HG03095 (cell line): ENCODE results near the gene ASPSCR1.

Source experiments
- ATAC-seq: cut with Tn5 transposase; IDR thresholded peaks from one replicate; pipeline ENCODE4 v1.9.1; 2021; ENCODE audit warnings: moderate library complexity; ENCODE audit not compliant: unreplicated experiment

The ASPSCR1 gene, protein sequence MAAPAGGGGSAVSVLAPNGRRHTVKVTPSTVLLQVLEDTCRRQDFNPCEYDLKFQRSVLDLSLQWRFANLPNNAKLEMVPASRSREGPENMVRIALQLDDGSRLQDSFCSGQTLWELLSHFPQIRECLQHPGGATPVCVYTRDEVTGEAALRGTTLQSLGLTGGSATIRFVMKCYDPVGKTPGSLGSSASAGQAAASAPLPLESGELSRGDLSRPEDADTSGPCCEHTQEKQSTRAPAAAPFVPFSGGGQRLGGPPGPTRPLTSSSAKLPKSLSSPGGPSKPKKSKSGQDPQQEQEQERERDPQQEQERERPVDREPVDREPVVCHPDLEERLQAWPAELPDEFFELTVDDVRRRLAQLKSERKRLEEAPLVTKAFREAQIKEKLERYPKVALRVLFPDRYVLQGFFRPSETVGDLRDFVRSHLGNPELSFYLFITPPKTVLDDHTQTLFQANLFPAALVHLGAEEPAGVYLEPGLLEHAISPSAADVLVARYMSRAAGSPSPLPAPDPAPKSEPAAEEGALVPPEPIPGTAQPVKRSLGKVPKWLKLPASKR

DNA sequence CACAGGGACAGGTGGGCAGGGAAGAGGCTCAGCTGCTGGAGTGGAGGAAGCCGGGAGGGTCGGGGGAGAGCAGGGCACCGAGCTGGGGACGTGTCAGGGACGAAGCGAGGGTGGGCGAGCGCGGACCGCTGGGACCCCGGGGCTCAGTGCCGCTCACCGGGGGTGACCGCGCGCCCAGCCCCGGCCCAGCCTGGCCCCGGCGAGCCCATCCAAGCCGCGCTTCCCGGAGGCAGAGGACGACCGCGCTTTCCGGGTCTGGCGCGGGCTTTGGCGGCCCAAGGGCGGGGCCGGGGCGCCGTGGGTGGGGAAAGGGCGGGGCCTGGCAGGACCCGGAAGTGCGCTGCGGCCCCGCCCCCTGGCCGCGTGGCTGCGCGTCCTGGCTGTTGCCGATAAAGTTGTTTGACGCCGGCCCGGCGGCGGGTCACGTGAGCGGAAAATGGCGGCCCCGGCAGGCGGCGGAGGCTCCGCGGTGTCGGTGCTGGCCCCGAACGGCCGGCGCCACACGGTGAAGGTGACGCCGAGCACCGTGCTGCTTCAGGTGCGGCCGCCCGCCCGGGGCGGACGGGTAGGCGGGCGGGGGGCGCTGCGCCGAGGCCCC is at the start of gene ASPSCR1:
Gene ASPSCR1 (plus strand): TSS at position 419 of the 598 bp plus-strand sequence. CDS start 18 bp downstream, at position 437.
- ATAC-seq = peak; percentile 82

DNA sequence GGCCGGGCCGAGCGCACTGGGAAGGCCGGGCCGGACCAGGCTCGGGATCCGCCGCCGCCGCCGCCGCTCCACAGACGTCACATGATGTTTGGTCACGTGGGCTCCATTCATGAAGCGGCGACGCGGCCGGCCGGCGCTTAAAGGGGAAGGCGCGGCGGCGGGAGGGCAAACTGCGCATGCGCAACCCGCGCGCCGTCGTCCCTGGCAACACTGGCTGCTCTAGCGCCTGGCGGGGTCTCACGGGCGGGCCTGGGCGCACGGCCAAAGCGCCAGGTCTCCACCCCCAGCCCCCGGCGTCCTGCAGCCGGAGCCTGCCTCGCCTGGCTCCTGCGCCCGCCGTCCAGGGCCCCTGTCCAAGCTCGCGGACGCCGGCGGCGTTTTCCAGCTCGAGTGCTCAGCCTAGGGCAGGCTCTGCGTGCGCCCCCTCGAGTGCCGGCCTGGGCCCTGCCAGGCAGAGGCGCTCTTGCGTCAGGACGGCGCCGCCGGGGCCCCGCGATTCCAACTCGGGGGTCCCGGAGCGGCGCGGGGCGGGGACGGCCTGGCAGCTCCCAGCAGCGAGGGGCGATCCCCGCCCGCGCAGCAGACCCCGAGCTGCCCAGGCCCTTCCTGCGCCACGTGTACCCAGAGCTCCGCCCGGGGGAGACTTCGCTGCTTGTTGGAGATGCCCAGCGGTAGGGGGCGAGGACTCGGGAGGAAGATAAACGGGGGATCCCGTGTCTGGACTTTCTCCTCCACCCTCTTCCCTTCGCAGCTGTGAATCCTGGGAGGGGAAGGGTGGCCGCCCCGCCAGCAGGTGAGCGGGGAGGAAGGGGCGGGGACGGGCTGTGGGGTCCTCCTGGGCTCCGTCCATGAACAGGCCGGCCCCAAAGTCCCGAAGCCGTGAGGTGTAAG is 49.5 kb upstream of the ASPSCR1 start, which contains the start of gene MAFG:
Gene MAFG (minus strand): TSS at position 83 of the 891 bp plus-strand sequence. CDS start 4,550 bp downstream, outside the sequence.
- peak; percentile 43 for ATAC-seq

DNA sequence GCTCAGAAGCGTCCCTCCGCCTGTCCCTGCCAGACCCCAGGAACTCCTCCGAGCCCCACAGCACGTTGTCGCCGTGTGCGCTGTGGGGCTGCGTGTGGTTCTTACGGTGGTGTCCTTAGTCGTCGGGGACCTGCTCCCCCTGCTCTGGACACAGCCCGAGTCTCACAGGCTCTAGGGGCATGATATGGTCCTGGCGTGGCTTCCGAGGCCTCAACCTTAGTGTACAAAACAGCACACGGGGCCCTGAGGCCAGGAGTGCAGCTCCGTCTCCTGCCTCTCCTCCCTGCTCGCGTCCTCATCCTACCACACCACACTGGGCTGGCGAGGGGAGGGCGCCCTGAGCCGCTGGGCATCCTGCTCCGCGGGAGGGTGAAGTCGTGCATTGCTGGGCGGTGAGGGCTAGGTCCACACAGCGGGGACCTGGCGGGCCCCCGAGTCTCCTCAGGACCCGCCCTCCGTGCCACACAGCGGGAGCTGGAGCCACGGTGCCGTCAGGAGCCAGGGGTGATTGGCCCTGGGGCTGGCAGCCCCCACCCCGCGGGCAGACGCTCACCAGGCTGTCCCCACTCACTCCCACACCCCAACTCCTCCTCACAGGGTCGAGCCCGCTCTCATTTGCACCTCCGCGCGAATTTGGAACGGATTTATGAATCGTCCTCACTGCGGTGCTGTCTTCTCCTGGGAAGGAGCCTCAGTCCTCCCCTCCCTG is 48.7 kb upstream of the ASPSCR1 start:
- no peak for ATAC-seq

DNA sequence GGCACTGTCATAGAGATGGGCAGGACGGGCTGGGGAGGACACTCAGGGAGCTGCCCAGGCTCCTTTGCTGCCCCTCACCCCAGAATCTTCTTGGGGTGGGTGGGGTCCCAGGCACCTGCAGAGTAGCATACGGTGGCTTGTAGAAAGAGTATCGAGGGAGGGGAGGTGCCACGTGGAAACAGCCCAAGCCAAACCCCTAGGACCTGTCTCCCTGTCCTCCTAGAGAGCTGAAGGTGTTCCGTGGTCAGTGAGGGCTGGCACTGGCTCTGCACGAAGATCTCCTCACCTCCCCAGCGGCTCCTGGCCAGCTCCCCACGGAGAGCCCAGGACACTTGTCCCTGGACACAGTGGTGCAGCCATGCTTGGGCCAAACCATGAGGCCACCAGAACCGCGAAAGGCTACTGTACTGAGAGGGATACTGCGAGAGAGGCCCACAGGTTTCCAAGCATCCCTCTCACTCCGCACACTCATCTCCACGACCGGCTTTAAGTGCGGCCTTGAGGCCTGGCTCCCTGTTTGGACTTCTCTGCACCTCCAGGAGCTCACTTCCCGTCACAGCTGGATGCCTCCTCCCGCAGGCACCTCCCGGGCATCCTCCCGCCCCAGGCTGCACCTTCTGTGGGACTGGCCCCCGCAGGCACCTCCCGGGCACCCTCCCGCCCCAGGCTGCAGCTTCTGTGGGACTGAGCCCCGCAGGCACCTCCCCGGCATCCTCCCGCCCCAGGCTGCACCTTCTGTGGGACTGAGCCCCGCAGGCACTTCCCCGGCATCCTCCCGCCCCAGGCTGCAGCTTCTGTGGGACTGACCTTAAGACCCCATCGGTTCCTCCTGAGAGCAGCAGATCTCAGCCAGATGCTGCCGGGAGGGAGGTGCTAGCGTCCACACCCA is 47.9 kb upstream of the ASPSCR1 start:
- ATAC-seq = no peak

DNA sequence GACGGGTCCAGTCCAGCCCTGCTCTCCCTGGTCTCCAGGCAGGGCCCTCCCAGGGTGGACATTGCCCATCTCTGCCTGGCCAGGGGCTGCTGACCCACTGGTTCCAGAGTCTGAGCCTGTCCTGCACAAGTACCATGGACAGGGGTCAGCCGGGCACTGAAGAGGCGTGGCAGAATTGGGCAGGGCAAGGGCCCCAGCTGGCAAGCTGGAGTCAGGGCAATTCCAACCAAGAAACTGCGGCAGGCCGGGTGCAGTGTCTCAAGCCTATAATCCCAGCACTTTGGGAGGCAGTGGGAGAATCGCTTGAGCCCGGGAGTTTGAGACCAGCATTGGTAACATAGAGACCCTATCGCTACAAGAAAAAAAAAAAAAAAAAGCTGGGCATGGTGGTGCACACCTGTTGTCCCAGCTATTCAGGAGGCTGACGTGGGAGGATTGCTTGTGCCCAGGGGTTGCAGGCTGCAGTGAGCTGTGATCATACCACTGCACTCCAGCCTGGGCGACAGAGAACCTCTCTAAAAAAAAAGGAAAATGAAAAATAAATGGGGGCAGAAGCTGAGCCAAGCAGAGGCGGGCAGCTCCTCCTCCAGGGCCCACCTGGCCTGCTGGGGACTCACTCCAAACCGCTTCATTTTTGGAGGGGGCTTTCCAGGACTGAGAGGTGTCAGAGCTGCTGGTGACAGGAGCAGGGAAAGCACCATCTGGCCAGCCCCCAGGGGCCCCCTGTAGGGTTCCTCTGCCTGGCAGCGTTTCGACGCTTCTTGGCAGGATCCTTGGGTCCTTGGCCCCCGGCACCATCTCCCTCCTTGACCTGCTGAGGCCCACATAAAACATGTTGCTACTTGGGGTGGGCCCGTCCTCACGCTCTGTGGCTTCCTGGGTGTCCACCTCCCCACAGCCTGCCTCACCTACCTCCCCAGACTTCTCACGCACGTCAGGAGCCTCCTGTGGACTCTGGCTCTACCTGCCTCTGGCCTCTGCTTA is 47.0 kb upstream of the ASPSCR1 start:
- ATAC-seq = no peak

DNA sequence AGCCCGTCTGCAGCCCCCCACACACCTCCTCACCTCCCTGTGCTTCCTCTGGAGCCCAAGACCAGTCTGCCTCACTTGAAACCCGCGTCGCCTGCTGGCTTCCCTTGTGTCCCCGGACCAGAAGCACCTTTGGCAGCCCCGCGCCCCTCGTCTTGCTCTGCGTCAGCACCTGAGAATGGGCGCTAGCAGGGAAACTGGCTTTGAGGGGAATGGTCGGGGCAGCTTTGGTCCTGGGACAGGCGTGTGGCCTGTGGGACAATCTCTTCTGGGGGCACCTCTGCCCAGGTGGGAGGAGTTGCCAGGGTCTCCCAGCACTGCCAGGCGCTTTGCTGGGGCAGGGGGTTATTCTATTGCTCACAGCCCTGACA is 46.3 kb upstream of the ASPSCR1 start:
- no peak for ATAC-seq

DNA sequence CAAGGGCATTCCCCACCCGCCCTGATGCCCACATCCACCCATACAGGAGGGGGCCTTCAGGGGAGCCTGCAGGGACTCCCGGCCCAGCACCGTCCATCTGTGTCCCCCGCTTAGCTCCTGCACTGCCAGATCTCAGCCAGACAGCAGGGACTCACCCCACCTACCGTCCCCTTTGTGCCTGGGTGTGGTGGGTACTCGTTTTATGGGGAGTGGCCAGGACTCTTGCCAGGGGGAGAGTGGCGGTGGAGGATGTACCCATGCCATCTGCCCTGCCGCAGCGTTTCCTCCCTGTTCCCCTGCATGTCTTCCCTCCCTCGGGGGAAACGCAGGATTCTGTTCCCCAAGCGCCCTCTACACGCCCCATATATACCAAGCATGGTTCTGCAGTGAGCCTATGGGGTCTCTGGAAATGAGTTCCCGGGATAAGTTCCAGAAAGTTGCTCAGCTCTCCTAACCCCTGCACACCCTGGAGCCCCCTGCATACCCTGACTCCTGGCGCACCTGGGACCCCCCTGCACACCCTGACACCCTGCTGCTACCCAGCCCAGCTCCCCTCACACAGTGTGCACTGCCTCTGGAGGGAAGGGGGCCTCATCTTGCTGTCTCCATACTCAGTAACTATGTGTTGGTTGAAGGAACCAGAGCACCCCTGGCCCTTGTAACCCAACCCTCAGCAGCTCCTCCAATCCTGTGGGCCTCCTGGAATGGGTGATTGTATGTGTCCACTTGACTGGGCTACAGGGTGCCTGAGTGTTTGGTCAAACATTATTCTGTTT is 45.7 kb upstream of the ASPSCR1 start:
- no peak for ATAC-seq

DNA sequence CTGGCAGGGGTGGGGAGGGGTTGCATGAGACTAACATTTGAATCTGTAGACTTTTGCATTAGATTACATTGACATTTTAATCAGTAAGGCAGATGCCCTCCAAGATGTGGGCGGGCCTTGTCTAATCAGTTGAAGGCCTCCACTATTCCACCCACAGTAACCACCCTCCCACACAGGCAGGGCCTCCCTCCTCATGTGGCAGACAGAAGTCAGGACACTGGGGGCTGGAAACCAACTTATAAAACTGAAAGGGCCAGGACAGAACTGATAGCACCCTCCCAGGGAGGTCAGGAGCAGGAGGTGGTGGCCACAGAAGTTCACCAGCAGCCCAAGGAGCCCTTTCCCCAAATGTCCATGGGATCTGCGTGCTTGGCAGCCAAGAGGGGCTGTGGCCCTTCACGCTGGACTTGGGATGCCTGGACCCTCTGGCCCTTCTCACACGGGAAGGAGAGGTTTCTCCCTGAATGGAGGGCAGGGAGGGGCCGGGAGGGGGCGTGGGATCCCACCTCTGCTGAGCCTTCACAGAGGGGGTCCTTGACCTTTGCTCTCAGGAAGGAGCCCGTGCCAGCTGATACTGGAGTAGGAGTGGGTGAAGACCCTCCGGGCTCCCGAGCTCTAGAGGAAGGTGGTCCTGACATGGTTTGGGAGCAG is 45.0 kb upstream of the ASPSCR1 start:
- no peak for ATAC-seq

DNA sequence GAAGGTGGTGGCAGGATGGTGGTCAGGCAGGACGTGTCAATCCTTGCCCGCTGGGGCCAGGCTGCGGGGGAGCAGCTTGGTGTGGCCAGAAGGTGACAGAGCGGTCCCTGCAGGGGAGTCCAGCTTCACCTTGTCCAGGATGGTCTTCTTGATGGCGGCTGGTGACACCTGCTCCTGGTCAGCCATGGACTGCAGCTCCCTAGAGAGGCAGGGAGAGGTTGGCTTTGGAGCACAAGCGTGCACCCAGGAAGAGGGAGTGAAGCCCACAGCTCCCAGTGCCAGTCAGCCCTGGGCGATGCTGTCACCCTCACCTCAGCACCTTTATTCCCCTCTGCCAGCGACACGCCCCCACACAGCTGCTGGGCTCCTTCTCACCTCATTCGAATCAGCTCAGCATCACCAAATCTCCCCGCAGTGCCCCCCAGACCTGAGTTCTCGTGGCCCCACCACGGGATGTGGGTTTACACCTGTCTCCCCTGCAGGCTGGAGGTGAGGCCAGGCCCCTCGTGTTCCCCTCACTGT is 44.2 kb upstream of the ASPSCR1 start:
- ATAC-seq = no peak

DNA sequence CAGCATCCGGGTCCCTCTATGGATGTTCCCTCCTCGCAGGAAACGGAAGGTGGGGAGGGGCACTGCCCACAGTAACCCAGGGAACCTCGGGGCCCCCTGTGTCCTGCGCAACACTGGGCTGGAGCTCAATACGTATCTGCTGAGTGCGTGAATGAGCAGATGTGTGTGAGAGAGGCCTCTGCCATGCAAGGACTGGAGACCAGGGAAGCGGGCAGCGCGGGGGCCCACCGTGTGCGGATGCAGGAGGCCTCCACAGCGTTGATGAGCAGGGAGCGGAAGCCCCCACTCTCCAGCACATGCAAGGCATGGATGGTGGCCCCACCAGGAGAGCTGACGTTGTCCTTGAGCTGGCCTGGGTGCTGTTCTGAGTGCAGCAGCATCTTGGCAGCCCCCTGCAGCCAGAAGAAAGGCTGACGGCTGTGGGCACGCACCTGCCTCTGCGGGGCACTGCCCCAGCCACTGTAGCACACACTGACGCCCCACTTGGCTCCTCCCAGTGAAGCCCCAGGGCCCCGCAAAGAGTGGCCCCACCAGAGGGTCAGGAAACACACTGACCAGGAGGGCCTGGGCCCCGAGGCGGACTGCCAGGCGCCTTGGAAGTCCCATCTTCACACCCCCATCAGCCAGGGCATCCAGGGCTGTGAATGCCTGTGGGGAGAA is 43.2 kb upstream of the ASPSCR1 start:
- ATAC-seq = no peak

DNA sequence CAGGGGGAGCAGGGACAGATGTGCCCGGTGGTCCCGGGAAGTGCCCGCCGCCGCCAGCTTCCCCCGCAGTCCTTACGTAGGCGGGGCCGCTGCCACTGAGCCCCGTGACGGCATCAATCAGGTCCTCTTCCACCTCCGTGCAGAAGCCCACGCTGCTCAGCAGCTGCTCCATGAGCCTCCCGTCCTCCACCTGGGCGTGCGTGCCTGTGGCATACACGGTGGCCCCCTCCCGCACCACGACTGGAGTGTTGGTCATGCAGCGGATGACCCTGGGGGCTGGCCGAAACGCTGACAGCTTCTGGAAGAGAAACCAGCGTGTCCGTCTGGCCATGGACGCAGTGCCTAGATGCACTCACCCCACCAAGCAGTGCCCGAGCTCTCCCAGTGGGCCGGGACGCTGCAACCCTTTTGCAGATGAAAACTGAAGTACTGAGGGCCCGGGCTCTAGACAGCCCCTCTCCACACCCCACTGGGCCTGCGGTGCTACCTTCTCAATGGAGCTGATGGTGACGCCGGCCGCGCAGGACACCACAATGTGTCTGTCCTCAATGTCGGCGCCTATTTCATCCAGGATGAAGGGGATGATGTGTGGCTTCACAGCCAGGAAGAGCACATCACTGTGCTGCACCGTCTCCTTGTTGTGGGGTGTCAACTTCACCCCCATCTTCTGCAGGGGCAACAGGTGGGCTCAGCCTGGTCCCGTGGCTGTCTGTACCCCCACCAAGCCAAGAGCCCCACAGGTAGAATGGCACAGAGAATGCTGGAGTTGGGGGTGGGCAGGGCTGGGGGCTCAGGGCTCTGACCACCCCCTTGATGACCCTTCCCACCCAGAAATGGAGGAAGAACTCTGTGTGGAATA is 42.4 kb upstream of the ASPSCR1 start:
- no peak for ATAC-seq

DNA sequence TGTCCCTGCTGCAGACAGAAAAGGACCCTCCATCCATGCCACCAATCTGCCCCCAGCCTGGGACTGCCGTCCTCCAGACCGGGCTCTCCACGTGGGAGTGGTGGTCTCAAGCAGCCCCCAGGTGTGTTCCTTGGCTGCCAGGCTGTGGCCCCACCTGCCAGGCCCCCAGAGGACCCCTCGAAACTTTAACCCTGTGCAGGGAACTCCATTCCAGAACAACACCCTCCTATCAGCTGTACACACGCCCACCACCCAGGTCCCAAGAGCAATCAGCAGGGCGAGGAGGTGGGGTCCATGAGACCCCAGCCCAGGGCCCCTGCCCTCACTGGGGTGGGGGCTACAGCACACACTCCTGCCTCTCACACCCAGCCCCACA is 41.7 kb upstream of the ASPSCR1 start:
- no peak for ATAC-seq

DNA sequence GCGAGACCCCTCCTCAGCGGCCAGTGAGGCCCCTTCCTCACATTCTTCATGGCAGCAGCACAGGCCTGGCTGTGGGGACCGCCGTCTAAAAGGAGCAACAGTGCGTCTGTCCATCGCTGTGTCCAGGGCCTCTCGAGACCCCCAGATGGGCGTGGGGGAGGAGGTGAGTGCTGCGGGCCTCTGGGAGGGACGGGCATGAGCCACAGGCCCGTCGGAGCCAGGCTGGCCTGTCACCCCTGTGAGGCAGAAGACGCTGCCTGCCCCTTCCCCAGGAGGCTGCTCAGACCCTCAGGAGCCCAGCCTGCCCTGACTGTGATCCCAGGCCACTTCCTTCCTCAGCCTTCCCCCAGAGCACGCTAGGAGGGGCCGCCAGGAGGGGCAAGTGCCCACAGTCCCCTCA is 38.2 kb upstream of the ASPSCR1 start:
- ATAC-seq = no peak

DNA sequence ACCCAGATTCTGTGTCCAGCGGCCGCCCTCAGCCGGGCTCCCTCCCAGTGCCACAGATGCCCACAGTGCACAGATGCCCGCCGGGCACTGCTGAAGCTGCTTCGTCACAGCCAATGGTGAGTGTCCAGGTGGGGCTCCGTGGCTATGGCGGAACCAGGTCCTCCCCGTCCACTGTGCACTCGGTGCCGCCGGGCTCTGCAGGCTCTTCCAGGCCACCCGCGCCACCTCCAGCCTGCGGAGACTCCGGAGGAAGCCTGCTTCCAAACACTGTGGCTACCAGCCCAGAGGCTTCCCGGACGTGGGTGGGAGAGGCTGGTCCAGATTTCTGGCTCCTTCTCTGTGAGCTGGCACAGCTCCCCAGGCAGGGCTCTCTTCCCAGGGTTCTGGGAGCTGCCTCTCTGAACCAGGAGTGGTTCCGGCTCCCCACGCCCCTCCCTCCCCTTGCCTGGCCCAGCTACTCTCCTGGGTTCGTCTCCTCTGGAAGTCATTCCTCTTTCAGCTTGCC is 37.5 kb upstream of the ASPSCR1 start:
- ATAC-seq = no peak
